ENCODE measurements around the gene IFNA10.
"Not testable (repeated sequence)": the region's sequence is repeated elsewhere in the genome, so short reads cannot be mapped to it uniquely, and the experiment has no call there.

Gene IFNA10

DNA sequence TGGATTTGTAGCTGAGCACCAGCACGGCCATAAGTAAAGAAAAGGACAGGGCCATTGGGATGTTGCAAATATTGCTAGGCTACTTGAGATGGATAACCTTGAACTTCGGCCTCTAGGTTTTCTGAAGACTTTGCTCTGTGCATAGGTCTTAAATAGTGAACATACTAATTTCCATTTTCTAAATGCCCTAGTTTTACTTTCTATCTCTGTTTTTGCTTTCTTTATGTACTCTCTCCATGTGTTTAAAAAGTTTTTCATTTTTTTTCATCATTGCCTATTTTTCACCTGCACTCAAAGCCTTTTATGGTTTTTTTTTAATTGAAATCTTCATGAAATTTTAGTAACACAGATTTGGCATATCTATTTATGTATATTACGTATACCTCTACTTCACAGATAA is at the start of gene IFNA10:
TSS of gene IFNA10 (minus strand) at position 101 of the 400 bp plus-strand sequence. CDS start at position 55, 46 bp downstream.
- not testable (repeated sequence) for DNase-seq

DNA sequence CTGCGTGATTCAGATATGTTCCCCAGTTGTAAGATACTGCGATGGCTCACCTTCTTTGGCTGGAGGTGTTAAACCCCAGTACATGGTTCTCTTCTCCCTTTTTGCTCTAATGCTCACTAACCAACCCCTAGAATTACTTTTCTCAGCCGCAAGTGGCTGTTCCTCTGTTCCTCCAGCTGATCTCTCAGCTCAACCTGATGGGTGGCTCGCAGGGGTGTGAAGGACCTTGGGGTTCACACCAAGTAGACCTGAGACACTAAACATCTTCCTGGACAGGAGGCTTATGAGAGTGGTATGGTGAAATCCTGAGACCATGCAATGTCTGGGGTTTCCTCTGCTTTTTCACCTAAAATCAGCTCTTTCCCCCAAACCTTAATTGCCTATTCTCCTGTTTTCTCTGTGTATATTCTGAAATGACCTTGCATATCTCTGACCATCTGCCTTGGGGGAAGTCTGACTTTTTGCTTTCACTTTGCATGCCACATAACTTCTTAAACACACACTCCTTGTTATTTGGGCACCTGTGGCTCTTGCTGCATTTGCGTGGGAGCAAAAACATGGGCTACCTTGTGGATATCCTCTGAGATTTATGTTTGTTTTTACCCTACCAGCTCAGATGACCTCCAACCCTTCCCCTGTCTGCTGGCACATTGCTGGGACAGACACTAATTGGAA is 48.7 kb upstream of the IFNA10 start:
- DNase-seq, result no peak

DNA sequence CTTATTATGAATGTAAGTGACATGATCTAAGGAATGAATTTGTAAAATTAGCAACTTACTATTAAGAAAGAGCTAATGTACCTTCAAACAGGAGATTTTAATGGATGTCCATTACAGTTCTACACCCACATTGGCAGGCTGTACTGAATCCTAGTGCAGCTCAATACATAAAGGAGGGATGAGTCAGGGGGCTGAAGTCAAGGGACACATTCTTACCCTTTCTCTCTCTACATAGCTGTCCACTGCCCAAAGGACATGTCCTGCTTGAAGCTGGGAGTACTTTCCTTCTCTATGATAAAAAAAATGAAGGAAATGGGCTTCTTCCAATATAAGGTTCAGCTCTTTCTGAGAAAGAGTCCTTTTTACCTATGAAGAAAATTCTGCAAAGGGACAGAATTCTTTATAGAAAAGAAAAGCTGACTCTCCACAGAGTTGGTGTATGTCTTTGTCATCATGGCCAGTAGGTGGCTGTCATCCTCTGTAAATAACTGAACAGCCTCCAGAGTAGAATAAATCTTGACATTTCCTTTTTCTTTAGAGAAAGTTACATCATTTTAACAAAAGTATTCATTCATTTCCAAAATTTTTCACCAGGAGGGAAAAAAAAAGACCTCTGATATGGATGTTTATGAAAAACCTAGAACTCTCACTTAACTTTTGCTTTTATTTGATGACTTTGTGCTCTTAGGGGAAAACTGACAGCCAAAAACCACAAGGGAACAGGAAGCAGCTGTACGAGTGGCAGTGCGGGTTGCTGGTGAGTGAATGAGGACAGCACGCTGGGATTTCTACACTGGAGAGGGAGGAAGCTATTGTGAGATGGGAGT is 46.0 kb upstream of the IFNA10 start:
- DNase-seq, result no peak

DNA sequence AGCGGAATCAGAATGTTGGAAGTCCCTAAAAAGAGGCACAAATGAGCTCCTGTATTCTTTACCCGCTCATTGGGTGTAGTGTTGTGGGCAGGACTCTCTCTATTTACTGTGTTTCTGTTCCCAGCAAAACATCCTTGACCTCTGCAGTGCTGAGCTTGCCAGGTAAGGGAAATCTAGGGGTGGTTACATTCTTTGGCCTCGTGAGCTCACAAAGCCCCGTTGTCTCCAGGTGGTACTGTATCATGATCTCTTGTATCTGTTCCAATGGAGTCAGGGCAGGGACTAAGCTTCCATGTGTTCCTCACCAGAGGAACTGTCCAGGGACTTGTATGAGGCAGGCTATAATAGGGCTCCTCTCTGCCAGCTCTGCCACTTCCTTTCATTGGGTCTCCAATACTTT is 44.7 kb upstream of the IFNA10 start:
- DNase-seq, result no peak

DNA sequence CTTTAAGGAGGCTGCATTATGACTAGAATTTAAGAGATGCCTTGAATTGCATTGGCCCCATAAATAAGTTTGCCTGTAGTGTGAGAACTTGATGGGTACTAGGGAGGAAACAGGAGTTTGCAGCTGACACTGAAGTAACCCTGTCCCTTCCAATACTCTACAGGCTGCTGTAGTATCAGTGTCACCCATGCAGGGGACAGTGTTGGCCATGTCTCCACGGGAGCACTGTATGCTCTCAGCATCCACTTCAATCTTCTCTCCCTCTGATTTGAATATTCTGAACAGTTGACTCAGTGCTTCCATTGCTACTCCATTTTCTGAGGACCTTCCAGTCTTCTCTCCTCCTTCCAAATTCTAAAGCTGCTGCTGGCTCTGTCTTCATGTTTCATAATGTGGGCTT is 44.2 kb upstream of the IFNA10 start:
- DNase-seq, result no peak

DNA sequence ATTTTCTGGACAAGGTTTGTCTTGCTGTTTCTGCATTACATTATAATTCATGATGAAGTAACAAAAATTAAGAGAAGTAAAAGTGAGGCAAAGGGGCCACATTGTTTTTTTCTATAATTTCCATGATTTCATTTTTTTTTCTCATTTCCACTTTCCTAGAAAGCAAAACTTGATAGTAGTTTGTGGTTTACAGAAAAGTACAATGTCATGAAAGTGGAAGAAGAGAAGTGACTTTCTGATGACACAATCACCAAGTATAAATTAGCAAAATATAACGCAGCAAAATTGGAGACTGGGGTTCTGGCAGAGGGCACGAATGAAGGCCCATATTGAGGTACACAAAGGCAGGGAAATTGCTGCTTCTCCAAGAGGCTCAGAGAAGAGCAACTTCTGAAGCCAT is 37.9 kb upstream of the IFNA10 start:
- DNase-seq, result no peak

DNA sequence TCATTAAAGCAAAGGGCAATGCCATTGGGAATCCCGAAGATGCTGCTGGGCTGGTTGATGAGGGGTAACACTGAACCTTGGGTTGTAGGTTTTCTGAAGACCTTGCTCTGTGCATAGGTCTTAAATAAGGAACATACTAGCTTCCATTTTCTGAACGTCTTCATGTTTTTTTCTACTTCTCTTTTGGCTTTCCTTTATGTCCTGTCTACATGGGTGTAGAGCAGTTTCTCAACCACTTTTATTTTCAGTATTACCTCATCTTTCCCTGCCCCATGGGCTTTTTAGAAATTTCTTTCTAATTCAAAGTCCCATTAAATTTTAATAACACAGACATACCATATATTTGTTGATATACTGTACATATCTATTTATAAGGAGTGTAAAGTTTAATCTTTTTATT is 33.0 kb upstream of the IFNA10 start, which contains the start of gene IFNA14:
TSS of gene IFNA14 (minus strand) at position 95 of the 400 bp plus-strand sequence. CDS start at position 25, 70 bp downstream.
- no peak for DNase-seq

DNA sequence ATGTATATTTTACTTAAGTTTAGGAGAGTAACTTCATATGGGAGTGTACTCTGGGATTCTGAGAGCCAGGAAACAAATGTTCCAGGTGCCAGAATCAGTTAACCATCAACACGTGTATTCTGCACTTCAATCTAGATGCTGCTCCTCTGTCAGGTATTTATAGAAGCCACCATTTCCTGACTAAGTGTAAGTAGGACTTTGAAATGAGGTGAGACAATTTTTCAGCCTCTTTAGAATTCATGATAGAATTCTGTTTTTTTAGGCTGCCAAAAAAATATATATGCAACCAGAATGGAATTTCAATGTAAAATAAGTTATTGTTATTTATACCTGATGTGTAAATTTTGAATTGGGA is 29.4 kb upstream of the IFNA10 start:
- DNase-seq, result not testable (repeated sequence)

DNA sequence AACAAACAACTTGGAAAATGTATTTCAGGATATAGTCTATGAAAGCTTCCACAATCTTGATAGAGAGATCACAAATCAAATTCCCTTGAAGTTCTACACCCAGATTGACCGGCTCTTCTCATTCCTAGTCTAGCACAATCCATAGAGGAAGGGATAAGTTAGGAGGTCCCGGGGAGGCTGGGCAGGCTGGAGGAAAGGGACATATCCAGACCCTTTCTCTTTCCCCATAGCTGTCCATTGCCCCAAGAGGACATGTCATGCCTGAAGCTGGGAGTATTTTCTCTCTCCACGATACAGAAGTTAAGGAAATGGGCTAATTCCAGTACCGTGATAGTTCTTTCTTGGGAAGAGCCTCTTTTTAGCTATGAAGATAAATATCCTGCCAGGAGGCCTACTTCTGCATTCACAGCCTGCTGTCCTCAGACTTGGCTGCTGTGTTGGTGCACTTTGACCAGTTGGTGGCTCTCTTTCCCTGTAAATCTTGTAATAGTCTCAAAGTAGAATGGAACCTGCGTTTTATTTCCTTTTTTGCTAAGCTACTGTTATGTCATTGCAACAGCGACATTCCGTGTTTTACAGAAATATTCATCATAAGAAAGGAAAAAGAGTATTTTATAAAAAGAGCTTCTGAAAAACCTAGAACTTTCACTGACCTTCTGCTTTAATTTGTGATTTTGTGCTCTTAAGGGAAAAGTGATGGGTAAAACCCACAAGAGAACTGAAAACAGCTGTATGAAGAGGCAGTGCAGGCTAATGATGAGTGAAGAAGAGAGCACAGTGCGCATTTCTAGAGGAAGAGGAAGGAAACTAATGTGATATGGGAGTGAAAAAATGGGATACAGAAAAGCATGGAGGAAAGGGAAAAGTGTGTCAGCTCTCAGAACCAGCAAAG is 28.8 kb upstream of the IFNA10 start:
- not testable (repeated sequence) for DNase-seq

DNA sequence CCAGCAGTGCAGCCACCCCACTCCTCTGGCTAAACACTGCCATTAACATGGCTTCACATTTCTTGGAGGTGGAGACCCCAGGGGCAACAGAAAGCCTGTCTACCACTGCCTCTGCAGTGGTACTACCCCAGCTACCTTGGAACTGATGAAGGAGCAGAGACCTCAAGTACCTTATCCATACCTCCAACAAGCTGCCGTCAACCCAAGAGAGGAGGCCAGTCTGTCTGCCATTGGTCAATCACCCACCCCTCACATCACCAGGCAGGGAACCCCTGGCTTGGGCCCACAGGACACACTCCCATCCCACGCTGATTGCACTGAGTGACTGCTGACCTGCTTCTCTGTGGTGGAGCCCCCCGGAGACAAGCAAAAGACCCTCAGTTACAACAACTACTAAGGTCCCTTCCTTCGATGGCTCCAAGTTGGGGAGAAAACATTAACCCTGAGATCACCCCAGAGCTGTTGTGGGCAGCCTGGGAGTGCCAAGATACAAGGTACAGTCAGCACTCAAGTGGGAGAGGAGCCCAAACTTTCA is 27.3 kb upstream of the IFNA10 start:
- no peak for DNase-seq

DNA sequence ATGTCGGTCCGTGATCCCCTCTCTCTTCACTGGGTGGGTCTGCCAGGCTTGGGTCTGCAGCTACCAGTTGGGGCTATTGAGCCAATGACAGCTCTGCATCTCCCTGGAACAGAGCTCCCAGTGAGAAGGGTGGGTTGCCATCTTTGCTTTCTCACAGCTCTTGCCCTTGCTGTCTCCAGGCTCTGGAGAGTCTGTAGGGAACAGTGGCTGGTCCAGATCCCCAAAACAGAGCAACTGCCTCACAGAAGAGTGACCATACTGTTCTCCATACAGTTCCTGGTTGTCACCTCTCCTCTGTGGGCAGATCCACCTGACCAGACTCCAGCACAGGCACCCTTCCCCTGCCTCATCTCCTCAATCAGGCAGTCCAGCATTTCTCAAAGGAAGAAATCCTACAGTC is 26.3 kb upstream of the IFNA10 start:
- DNase-seq, result no peak

DNA sequence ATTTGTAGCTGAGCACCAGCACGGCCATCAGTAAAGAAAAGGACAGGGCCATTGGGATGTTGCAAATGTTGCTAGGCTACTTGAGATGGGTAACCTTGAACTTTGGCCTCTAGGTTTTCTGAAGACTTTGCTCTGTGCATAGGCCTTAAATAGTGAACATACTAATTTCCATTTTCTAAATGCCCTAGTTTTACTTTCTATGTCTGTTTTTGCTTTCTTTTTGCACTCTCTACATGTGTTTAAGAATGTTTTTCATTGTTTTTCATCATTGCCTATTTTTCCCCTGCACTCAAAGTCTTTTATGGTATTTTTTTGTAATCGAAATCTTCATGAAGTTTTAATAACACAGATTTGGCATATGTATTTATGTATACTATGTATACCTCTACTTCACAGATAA is 21.2 kb upstream of the IFNA10 start, which contains the start of gene IFNA17:
TSS of gene IFNA17 (minus strand) at position 101 of the 400 bp plus-strand sequence. CDS start at position 52, 49 bp downstream.
- DNase-seq, result no peak

DNA sequence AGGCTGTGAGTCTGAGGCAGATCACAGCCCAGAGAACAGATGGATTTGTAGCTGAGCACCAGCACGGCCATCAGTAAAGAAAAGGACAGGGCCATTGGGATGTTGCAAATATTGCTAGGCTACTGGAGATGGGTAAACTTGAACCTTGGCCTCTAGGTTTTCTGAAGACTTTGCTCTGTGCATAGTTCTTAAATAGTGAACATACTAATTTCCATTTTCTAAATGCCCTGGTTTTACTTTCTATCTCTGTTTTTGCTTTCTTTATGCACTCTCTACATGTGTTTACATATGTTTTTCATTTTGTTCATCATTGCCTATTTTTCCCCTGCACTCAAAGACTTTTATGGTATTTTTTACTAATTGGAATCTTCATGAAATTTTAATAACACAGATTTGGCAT is 10.3 kb upstream of the IFNA10 start, which contains the start of gene IFNA16:
TSS of gene IFNA16 (minus strand) at position 101 of the 400 bp plus-strand sequence. CDS start at position 95, 6 bp downstream.
- DNase-seq, result not testable (repeated sequence)

DNA sequence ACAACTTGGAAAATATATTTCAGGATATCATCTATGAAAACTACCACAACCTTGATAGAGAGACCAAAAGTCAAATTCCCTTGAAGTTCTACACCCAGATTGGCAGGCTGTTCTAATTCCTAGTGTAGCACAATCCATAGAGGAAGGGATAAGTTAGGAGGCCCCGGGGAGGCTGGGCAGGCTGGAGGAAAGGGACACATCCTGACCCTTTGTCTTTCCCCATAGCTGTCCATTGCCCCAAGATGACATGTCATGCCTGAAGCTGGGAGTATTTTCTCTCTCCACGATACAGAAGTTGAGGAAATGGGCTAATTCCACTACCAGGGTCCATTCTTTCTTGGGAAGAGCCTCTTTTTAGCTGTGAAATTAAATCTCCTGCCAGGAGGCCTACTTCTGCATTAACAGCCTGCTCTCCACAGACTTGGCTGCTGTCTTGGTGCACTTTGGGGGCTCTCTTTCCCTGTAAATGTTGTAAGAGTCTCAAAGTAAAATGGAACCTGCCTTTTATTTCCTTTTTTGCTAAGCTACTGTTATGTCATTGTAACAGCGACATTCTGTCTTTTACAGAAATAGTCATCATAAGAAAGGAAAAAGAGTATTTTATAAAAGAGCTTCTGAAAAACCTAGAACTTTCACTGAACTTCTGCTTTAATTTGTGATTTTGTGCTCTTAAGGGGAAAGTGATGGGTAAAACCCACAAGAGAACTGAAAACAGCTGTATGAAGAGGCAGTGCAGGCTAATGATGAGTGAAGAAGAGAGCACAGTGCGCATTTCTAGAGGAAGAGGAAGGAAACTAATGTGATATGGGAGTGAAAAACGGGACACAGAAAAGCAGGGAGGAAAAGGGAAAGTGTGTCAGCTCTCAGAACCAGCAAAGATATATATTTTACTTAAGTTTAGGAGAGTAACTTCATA is 6.7 kb upstream of the IFNA10 start:
- DNase-seq, result not testable (repeated sequence)

DNA sequence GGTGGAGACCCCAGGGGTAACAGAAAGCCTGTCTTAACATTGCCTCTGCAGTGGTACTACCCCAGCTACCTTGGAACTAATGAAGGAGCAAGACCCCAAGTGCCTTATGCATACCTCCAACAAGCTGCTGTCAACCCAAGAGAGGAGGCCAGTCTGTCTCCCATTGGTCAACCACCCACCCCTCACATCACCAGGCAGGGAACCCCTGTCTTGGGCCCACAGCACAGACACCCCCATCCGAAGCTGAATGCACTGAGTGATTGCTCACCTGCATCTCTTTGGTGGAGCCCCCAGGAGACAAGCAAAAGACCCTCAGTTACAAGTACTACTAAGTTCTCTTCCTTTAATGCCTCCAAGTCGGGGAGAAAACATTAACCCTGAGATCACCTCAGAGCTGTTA is 5.2 kb upstream of the IFNA10 start:
- DNase-seq, result not testable (repeated sequence)

DNA sequence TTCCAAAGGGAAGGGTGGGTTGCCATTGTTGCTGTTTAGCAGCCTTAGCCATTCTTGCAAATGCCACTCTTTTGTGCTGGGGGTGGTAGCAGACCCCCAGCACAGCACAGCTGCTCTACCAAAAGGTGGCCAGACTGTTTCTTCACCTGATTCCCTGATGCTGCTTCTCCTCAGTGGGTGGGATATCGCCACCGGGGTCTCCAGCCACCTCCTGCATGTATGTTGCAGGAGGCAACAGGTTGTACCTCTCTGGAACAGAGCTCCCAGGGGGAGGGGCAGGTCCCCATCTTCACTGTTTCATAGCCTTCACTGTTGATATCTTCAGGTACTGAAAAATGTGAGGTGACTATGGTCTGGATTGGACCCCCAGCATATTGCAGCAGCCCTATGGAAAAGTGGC is 3.8 kb upstream of the IFNA10 start:
- DNase-seq, result not testable (repeated sequence)

DNA sequence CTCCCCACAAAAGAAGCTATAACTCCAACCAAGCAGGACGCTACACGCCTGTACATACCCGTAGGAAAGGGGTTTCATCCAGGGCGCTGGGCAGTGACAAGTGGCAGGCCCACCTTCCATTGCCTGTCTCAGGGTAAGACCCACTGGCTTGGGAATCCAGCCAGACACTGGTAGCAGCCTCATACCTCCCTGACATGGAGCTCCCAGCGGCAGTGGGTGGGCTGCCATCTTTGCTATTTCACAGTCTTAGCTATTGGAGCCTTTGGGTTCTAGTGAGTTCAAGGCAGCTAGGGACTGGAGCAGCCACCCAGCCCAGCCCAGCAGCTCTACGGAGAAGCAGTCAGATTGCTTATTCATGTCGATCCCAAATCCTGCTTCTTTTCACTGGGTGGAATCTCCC is 3.4 kb upstream of the IFNA10 start:
- no peak for DNase-seq

DNA sequence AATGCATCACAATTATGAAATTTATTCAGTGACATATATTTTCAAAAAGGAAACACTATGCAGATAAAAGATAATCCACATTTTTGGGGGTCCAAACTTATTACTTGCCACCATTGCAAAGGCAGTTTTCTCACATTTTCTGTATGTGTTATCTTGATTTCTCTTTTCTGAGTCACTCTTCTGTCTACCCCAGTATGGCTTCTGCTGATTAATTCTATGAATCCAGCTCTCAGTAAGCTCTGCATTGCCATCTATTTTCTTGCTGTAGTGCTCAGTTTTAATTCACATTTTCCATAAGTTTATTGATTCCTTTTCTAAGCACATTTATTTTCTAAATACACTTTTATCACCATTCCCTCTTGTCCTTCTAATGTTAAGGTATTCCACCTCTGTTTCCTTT is 1.7 kb downstream of the IFNA10 start:
- DNase-seq, result no peak

DNA sequence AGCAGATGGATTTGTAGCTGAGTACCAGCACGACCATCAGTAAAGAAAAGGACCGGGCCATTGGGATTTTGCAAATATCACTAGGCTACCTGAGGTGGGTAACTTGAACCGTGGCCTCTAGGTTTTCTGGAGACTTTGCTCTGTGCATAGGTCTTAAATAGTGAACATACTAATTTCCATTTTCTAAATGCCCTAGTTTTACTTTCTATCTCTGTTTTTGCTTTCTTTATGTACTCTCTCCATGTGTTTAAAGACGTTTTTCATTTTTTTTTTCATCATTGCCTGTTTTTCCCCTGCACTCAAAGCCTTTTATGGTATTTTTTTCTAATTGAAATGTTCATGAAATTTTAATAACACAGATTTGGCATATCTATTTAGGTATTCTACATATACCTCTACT is 4.8 kb downstream of the IFNA10 start, which contains the start of gene IFNA7:
TSS of gene IFNA7 (minus strand) at position 101 of the 400 bp plus-strand sequence. CDS start at position 61, 40 bp downstream.
- DNase-seq, result not testable (repeated sequence)

DNA sequence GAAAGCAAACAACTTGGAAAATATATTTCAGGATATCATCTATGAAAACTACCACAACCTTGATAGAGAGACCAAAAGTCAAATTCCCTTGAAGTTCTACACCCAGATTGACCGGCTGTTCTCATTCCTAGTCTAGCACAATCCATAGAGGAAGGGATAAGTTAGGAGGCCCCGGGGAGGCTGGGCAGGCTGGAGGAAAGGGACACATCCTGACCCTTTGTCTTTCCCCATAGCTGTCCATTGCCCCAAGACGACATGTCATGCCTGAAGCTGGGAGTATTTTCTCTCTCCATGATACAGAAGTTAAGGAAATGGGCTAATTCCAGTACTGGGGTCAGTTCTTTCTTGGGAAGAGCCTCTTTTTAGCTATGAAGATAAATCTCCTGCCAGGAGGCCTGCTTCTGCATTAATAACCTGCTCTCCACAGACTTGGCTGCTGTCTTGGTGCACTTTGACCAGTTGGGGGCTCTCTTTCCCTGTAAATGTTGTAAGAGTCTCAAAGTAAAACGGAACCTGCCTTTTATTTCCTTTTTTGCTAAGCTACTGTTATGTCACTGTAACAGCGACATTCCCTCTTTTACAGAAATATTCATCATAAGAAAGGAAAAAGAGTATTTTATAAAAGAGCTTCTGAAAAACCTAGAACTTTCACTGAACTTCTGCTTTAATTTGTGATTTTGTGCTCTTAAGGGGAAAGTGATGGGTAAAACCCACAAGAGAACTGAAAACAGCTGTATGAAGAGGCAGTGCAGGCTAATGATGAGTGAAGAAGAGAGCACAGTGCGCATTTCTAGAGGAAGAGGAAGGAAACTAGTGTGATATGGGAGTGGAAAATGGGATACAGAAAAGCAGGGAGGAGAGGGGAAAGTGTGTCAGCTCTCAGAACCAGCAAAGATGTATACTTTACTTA is 11.8 kb downstream of the IFNA10 start:
- not testable (repeated sequence) for DNase-seq

Data from NCI-H187 (cell line).